GM12892 (cell line): ENCODE data around the gene CTNS.

Experiments used
- POLR2A ChIP-seq: IDR thresholded peaks from 2 replicates; pipeline ENCODE4 v1.6.1; 2011; ENCODE audit warnings: low read depth, low read length, control low read depth
- POLR2AphosphoS5 ChIP-seq: IDR thresholded peaks from 2 replicates; pipeline ENCODE4 v1.6.1; 2011; ENCODE audit warnings: low read depth, low read length, control low read depth
- TAF1 ChIP-seq: IDR thresholded peaks from 2 replicates; pipeline ENCODE4 v1.6.1; 2011; ENCODE audit warnings: low read depth, mild to moderate bottlenecking, control low read depth, low read length, borderline replicate concordance

- TF ChIP-seq POLR2A: no peak
- no peak for TF ChIP-seq POLR2AphosphoS5
- TF ChIP-seq TAF1: no peak
These were observed 43.1 kb downstream of the CTNS start for GRCh38 chr17:3679531-3680126.
